HepG2 (cell line): ENCODE data around the gene UEVLD. TPM values are rescaled to one million over a fixed set of nuclear protein-coding genes. Genes with fewer than 3 reads are reported as not detected.

ENCODE experiments used
- AKAP8 ChIP-seq: sonication (generic); formaldehyde crosslinking; IDR thresholded peaks from 2 replicates; pipeline ENCODE4 v1.5.1; 2020; ENCODE audit warnings: mild to moderate bottlenecking, missing genetic modification reagents
- ATF2 ChIP-seq: sonication (generic); formaldehyde crosslinking; IDR thresholded peaks from 2 replicates; pipeline ENCODE4 v1.4.0; 2020; ENCODE audit warnings: missing genetic modification reagents
- HDAC2 ChIP-seq: sonication (generic); formaldehyde crosslinking; IDR thresholded peaks from 2 replicates; pipeline ENCODE4 v1.4.0; 2020; ENCODE audit warnings: missing genetic modification reagents
- HNRNPH1 ChIP-seq: fragments of 200-400 bp; formaldehyde crosslinking; optimal IDR thresholded peaks from 2 replicates; pipeline ENCODE3; 2017; ENCODE audit warnings: mild to moderate bottlenecking, low read depth, low read length
- IKZF5 ChIP-seq: IDR thresholded peaks from 2 replicates; pipeline ENCODE4 v1.6.1; 2018; ENCODE audit warnings: missing genetic modification reagents, mild to moderate bottlenecking, missing compliant biosample characterization
- POLR2G ChIP-seq: fragments of 200-400 bp; formaldehyde crosslinking; IDR thresholded peaks from 2 replicates; pipeline ENCODE4 v1.6.1; 2018; ENCODE audit warnings: mild to moderate bottlenecking, low read depth, low read length, moderate library complexity
- SAFB2 ChIP-seq: sonication (generic); formaldehyde crosslinking; IDR thresholded peaks from 2 replicates; pipeline ENCODE4 v1.5.1; 2020; ENCODE audit warnings: missing genetic modification reagents, low read depth, mild to moderate bottlenecking, borderline replicate concordance
- SATB2 ChIP-seq: sonication (generic); formaldehyde crosslinking; IDR thresholded peaks from 2 replicates; pipeline ENCODE4 v1.5.0; 2020; ENCODE audit warnings: missing genetic modification reagents
- ZBTB39 ChIP-seq: sonication (generic); formaldehyde crosslinking; IDR thresholded peaks from 2 replicates; pipeline ENCODE4 v1.5.0; 2020; ENCODE audit warnings: missing genetic modification reagents
- ZBTB7B ChIP-seq: sonication (generic); formaldehyde crosslinking; IDR thresholded peaks from 2 replicates; pipeline ENCODE4 v1.4.0; 2020; ENCODE audit warnings: missing genetic modification reagents
- ZMYM3 ChIP-seq: sonication (generic); formaldehyde crosslinking; IDR thresholded peaks from 2 replicates; pipeline ENCODE4 v1.5.1; 2020; ENCODE audit warnings: mild to moderate bottlenecking, missing genetic modification reagents
- ZNF337 ChIP-seq: sonication (generic); formaldehyde crosslinking; IDR thresholded peaks from 2 replicates; pipeline ENCODE4 v1.5.1; 2020; ENCODE audit warnings: missing genetic modification reagents, low read depth, mild to moderate bottlenecking, borderline replicate concordance
- ZNF512B ChIP-seq: sonication (generic); formaldehyde crosslinking; IDR thresholded peaks from 2 replicates; pipeline ENCODE4 v1.5.1; 2020; ENCODE audit warnings: missing genetic modification reagents, mild to moderate bottlenecking, borderline replicate concordance
- ZNF557 ChIP-seq: sonication (generic); formaldehyde crosslinking; IDR thresholded peaks from 2 replicates; pipeline ENCODE4 v1.4.0; 2020; ENCODE audit warnings: missing genetic modification reagents
- ZNF589 ChIP-seq: sonication (generic); formaldehyde crosslinking; conservative IDR thresholded peaks from 2 replicates; pipeline ENCODE4 v1.8.0; 2022; ENCODE audit warnings: mild to moderate bottlenecking, moderate library complexity, missing genetic modification reagents
- ZNF629 ChIP-seq: sonication (generic); formaldehyde crosslinking; conservative IDR thresholded peaks from 2 replicates; pipeline ENCODE4 v1.5.0; 2020; ENCODE audit warnings: missing genetic modification reagents
- ZNF773 ChIP-seq: sonication (generic); formaldehyde crosslinking; IDR thresholded peaks from 2 replicates; pipeline ENCODE4 v1.4.0; 2020; ENCODE audit warnings: missing genetic modification reagents, borderline replicate concordance
- ZSCAN12 ChIP-seq: sonication (generic); formaldehyde crosslinking; IDR thresholded peaks from 2 replicates; pipeline ENCODE4 v1.9.0; 2021; ENCODE audit warnings: mild to moderate bottlenecking, missing genetic modification reagents
- polyA plus RNA-seq, 8 experiments: library from polyadenylated mRNA; depleted of rRNA in 3 of 8; stranded (reverse) in 7 of 8; unstranded in 1 of 8; fragments of >200 nt; fragmentation: Illumina TruSeq in 4 of 8; extraction: Trizol in 4 of 8; gene quantifications; 2 replicates each; pipeline versions ENCODE4 v1.2.1 to v1.2.3, GENCODE V29; 2011 to 2016; ENCODE audit warnings: low read depth in 4 of 8, missing spikeins in 1 of 8, mixed read lengths in 1 of 8; ENCODE audit not compliant: insufficient read depth in 1 of 8
- total RNA-seq, 5 experiments: library from RNA; depleted of rRNA; stranded (reverse); fragments of >200 nt; fragmentation: Illumina TruSeq; extraction: Trizol; gene quantifications; 2 replicates each; pipeline ENCODE4 v1.2.3, GENCODE V29; 2016; ENCODE audit warnings: low read depth in 1 of 5

Gene UEVLD
- total and polyA plus RNA-seq, 2 of the 13 experiments (the other 11 are each of a cell fraction or from before 2014, with no cell fraction given), result 5.7 to 13.7 TPM

GRCh38 chr11:18578975-18579598 lies 9.4 kb downstream of the UEVLD start (continued):
- TF ChIP-seq ZBTB39 (no peak), HDAC2 (peak; percentile 88), IKZF5 (CRISPR knock-in tag) (0 out of 2 replicates have a peak, but pooled peaks have one; percentile 42), ZMYM3 (peak; percentile 97), ZNF629 (CRISPR knock-in tag) (peak; percentile 73), AKAP8 (no peak), ZNF512B (CRISPR knock-in tag) (no peak), HNRNPH1 (no peak), ZNF773 (CRISPR knock-in tag) (no peak), SAFB2 (no peak), ZNF557 (CRISPR knock-in tag) (no peak), ZSCAN12 (CRISPR knock-in tag) (no peak), SATB2 (CRISPR knock-in tag) (no peak), ZBTB7B (CRISPR knock-in tag) (no peak), ATF2 (CRISPR knock-in tag) (0 out of 2 replicates have a peak, but pooled peaks have one; percentile 21), ZNF337 (CRISPR knock-in tag) (no peak), ZNF589 (CRISPR knock-in tag) (no peak), POLR2G (no peak)
